Smooth muscle cell (in vitro differentiated cells): ENCODE results near the gene GTF2IRD1. TPM values are rescaled to one million over a fixed set of nuclear protein-coding genes. Genes with fewer than 3 reads are reported as not detected.

Source experiments
- DNase-seq: peaks from one replicate; lab custom pipeline; 2025; ENCODE audit not compliant: unreplicated experiment; lab: John Stamatoyannopoulos, UW
- H2AFZ ChIP-seq: fragments of 200-600 bp; sonication (generic); 2 replicates; pipeline ENCODE4 v1.6.0; 2016; ENCODE audit warnings: antibody characterized with exemption, low read depth, mild to moderate bottlenecking
- H3F3A ChIP-seq: fragments of 200-600 bp; sonication (generic); 2 replicates; pipeline ENCODE4 v1.6.0; 2017; ENCODE audit warnings: antibody characterized with exemption, low read depth
- H3K27ac ChIP-seq: fragments of 200-600 bp; sonication (generic); 2 replicates; pipeline ENCODE4 v1.5.1; 2016; ENCODE audit warnings: low read depth, mild to moderate bottlenecking
- H3K27me3 ChIP-seq: fragments of 200-600 bp; sonication (generic); 2 replicates; pipeline ENCODE4 v1.6.1; 2016; ENCODE audit warnings: low read depth, mild to moderate bottlenecking
- H3K36me3 ChIP-seq: fragments of 200-600 bp; sonication (generic); 2 replicates; pipeline ENCODE4 v1.5.1; 2016; ENCODE audit warnings: low read depth
- H3K4me1 ChIP-seq: fragments of 200-600 bp; sonication (generic); 2 replicates; pipeline ENCODE4 v1.5.1; 2016; ENCODE audit warnings: low read depth
- H3K4me2 ChIP-seq: fragments of 200-600 bp; sonication (generic); 2 replicates; pipeline ENCODE4 v1.6.0; 2016; ENCODE audit warnings: mild to moderate bottlenecking
- H3K4me3 ChIP-seq: fragments of 200-600 bp; sonication (generic); 2 replicates; pipeline ENCODE4 v1.5.1; 2016; ENCODE audit warnings: mild to moderate bottlenecking
- H3K79me2 ChIP-seq: fragments of 200-600 bp; sonication (generic); 2 replicates; pipeline ENCODE4 v1.6.0; 2016; ENCODE audit warnings: low read depth, mild to moderate bottlenecking
- H3K9ac ChIP-seq: fragments of 200-600 bp; sonication (generic); 2 replicates; pipeline ENCODE4 v1.6.0; 2016; ENCODE audit warnings: low read depth
- H3K9me3 ChIP-seq: fragments of 200-600 bp; sonication (generic); replicated peaks from 2 replicates; pipeline ENCODE4 v1.5.1; 2016; ENCODE audit warnings: low read depth
- H4K20me1 ChIP-seq: fragments of 200-600 bp; sonication (generic); 2 replicates; pipeline ENCODE4 v1.6.0; 2016; ENCODE audit warnings: low read depth
- WGBS: methylation state at CpG from one replicate; pipeline ENCODE4 v1.1.7; 2016; ENCODE audit warnings: low lambda C conversion rate; 5-methylcytosine and 5-hydroxymethylcytosine counted together
- polyA plus RNA-seq: library from polyadenylated mRNA; unstranded; fragments of >200 nt; fragmentation: Nextera tagmentation; extraction: Ambion mirVana; gene quantifications from 2 replicates; pipeline ENCODE4 v1.2.1, GENCODE V29; 2016
- total RNA-seq: library from RNA; depleted of rRNA; stranded (reverse); fragments of >200 nt; gene quantifications from 2 replicates; pipeline ENCODE4 v1.2.3, GENCODE V29; 2014
- TF ChIP-seq, protein P1 (sequence below): fragments of 200-600 bp; sonication (generic); IDR thresholded peaks from 2 replicates; pipeline ENCODE4 v1.5.1; 2017; ENCODE audit warnings: borderline replicate concordance, mild to moderate bottlenecking, antibody characterized with exemption; ENCODE audit not compliant: insufficient read depth, poor library complexity, severe bottlenecking

Gene GTF2IRD1
- total and polyA plus RNA-seq, 2 experiments from 2014 or later, result 20.0 to 41.5 TPM

GRCh38 chr7:74476626-74477025 is 22.9 kb downstream of the GTF2IRD1 start:
- Histone ChIP-seq H4K20me1 (peaks cover 99% of the 10 kb centered on the region), H3K9me3 (no peaks in the 10 kb centered on the region), H3F3A (peaks cover 3% of the 10 kb centered on the region), H3K27me3 (no peaks in the 10 kb centered on the region), H3K4me1 (peaks cover 25% of the 10 kb centered on the region), H2AFZ (no peak overlapping the region), H3K9ac (no peak overlapping the region), H3K79me2 (peaks cover 48% of the 10 kb centered on the region), H3K27ac (peak overlapping the region; percentile 99), H3K4me3 (no peak overlapping the region), H3K36me3 (no peaks in the 10 kb centered on the region), H3K4me2 (no peak overlapping the region)
- TF ChIP-seq, protein P1, sequence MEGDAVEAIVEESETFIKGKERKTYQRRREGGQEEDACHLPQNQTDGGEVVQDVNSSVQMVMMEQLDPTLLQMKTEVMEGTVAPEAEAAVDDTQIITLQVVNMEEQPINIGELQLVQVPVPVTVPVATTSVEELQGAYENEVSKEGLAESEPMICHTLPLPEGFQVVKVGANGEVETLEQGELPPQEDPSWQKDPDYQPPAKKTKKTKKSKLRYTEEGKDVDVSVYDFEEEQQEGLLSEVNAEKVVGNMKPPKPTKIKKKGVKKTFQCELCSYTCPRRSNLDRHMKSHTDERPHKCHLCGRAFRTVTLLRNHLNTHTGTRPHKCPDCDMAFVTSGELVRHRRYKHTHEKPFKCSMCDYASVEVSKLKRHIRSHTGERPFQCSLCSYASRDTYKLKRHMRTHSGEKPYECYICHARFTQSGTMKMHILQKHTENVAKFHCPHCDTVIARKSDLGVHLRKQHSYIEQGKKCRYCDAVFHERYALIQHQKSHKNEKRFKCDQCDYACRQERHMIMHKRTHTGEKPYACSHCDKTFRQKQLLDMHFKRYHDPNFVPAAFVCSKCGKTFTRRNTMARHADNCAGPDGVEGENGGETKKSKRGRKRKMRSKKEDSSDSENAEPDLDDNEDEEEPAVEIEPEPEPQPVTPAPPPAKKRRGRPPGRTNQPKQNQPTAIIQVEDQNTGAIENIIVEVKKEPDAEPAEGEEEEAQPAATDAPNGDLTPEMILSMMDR, result no peak
- no peak for DNase-seq
- WGBS, result 89% methylated on average over 8 of the region's 8 CpGs

DNA sequence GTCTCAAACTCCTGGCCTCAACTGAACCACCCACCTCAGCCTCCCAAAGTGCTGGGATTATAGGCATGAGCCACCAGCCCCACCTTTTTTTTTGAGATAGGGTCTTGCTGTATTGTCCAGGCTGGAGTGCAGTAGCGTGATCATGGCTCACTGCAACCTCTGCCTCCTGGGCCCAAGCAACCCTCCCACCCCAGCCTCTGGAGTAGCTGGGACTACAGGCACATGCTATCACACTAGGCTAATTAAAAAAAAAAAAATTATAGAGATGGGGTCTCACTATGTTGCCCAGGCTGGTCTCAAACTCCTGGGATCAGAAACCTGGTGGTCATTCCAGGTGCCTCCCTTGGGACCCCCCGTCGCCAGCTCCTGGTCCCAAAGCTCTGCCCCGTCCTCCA is 25.0 kb downstream of the GTF2IRD1 start:
- peaks cover 99% of the 10 kb centered on the region for H4K20me1 ChIP-seq
- no peak overlapping the region for H2AFZ ChIP-seq
- peaks cover 25% of the 10 kb centered on the region for H3K4me1 ChIP-seq
- TF ChIP-seq, protein P1, result no peak
- 89% methylated on average over 4 of the region's 4 CpGs for WGBS
- no peak overlapping the region for H3K9ac ChIP-seq
- no peak overlapping the region for H3K4me3 ChIP-seq
- H3K79me2 ChIP-seq, result peaks cover 51% of the 10 kb centered on the region
- no peak for DNase-seq
- H3K27me3 ChIP-seq, result no peaks in the 10 kb centered on the region
- H3F3A ChIP-seq, result peaks cover 8% of the 10 kb centered on the region
- H3K4me2 ChIP-seq, result peak overlapping the region; percentile 57
- no peaks in the 10 kb centered on the region for H3K36me3 ChIP-seq
- peak overlapping the region; percentile 99 for H3K27ac ChIP-seq
- H3K9me3 ChIP-seq, result no peaks in the 10 kb centered on the region

DNA sequence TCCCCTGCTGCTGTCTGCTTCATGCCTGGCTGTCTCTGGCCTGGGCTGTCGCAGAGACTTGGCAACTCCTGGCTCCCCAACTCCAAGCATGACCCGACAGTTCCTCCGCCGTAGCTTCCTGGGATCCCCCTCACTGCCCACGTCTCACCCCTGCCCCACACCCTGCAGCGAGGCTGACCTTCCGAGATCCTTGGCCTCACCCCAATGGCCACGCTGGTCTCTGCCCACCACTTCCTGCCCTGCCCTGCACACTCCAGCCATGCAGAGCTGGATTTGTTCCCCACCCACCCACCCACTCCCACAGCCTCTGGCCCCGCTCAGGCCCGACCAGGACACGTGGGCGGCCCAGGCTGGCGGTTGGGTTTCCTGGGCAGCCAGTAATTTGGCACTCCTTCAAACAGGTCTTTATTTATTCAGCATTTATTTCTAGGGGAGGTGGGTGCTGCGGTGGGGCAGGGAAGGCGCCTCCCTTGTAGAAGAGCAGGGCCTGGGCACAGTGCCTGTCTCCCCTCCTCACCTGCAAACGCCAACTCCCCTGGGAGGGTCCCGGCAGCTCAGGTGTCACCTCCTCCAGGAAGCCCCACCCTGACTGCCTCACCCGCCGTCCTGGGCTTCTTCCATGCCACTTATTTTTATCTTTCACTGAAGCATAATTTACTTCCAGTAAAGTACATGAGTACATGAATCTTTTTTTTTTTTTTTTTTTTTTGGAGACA is 25.5 kb downstream of the GTF2IRD1 start:
- peaks cover 25% of the 10 kb centered on the region for H3K4me1 ChIP-seq
- peaks cover 52% of the 10 kb centered on the region for H3K79me2 ChIP-seq
- no peak for DNase-seq
- H3K9me3 ChIP-seq, result no peaks in the 10 kb centered on the region
- 48% methylated on average over 19 of the region's 19 CpGs for WGBS
- peak overlapping the region; percentile 57 for H3K4me2 ChIP-seq
- peak overlapping the region; percentile 99 for H3K27ac ChIP-seq
- H2AFZ ChIP-seq, result no peak overlapping the region
- TF ChIP-seq, protein P1, result no peak
- H4K20me1 ChIP-seq, result peaks cover 100% of the 10 kb centered on the region
- no peaks in the 10 kb centered on the region for H3K36me3 ChIP-seq
- no peak overlapping the region for H3K4me3 ChIP-seq
- H3F3A ChIP-seq, result peaks cover 8% of the 10 kb centered on the region
- no peaks in the 10 kb centered on the region for H3K27me3 ChIP-seq
- peak overlapping the region; percentile 95 for H3K9ac ChIP-seq
